Measurements from ENCODE around the gene GUCA2B. TPM values are rescaled to one million over a fixed set of nuclear protein-coding genes. Genes with fewer than 3 reads are reported as not detected.

The GUCA2B gene
- not detected for total RNA-seq

GRCh38 chr1:42152907-42153600 is at the start of gene GUCA2B:
Gene GUCA2B (plus strand): TSS chr1:42153410. CDS start chr1:42153451, 41 bp downstream.
- H3K9me3 ChIP-seq (ENCODE audit: control insufficient read depth in 3 of 3, low read length in 3 of 3), result no peaks in the 10 kb centered on the region
- no peak within 1 kb of the TSS for H3K27ac ChIP-seq (ENCODE audit: low read depth, low read length)
- peaks cover 0 to 9% (median 9%) of the 10 kb centered on the region in 3 donors for H3K27me3 ChIP-seq (ENCODE audit: control insufficient read depth in 3 of 3, insufficient read depth in 3 of 3, low read length in 3 of 3)

DNA sequence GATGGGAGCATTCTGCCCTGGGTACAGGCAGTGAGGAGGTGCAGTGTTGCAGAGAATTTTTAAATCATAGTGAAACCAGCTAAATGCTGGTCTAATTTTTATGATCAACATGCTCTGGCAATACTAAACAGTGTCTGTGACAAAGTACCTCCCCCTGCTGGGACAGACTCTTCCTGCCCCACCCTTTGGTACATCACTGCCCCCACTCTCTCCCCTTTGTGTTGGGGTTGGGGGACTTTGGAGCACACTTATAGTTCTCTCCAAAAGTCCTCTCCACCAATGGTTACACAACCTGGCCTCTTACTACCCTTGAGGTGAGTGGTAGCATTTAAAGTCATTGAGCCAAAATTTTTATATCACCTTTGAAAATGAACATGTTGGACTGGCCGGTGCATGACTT is 48.2 kb upstream of the GUCA2B start:
- Histone ChIP-seq H3K9me3 (ENCODE audit: control insufficient read depth in 3 of 3, low read length in 3 of 3) (no peaks in the 10 kb centered on the region), H3K4me3 (ENCODE audit: low read length in 3 of 3) (no peak overlapping the region), H3K36me3 (ENCODE audit: control insufficient read depth in 3 of 3, insufficient read depth in 3 of 3, low read length in 3 of 3) (no peaks in the 10 kb centered on the region), H3K9ac (ENCODE audit: low read depth in 1 of 3, low read length in 3 of 3) (no peak overlapping the region), H3K27me3 (ENCODE audit: control insufficient read depth in 3 of 3, insufficient read depth in 3 of 3, low read length in 3 of 3) (peaks cover 0 to 2% (median 0%) of the 10 kb centered on the region in 3 donors), H3K4me1 (ENCODE audit: control insufficient read depth in 3 of 3, insufficient read depth in 3 of 3, low read length in 3 of 3) (no peaks in the 10 kb centered on the region), H3K27ac (ENCODE audit: low read depth, low read length) (no peak overlapping the region)

More at GRCh38 chr1:42152907-42153600, at the start of gene GUCA2B:
- peaks cover 0 to 5% (median 0%) of the 10 kb centered on the region in 3 donors for H3K4me1 ChIP-seq (ENCODE audit: control insufficient read depth in 3 of 3, insufficient read depth in 3 of 3, low read length in 3 of 3)
- H3K4me3 ChIP-seq (ENCODE audit: low read length in 3 of 3), result no peak within 1 kb of the TSS
- no peaks in the 10 kb centered on the region for H3K36me3 ChIP-seq (ENCODE audit: control insufficient read depth in 3 of 3, insufficient read depth in 3 of 3, low read length in 3 of 3)
- H3K9ac ChIP-seq (ENCODE audit: low read depth in 1 of 3, low read length in 3 of 3), result no peak within 1 kb of the TSS

DNA sequence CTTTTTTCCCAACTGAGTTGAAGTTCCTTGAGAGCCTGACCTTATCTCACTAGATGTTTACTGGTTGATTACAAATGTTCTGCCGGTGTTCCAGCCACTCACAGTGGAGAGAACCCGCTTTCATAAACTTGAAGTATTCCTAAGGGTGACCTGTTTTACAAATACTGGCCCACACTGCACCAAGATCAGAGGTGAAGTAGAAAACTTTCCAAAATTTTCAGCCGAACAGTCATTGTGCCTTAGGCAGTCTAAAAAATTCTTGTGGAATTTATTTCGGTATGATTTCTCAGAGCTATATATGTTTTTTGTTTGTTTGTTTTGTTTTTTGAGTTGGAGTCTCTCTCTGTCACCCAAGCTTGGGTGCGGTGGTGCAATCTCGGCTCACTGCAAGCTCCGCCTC is 44.9 kb upstream of the GUCA2B start:
- no peaks in the 10 kb centered on the region for H3K9me3 ChIP-seq (ENCODE audit: control insufficient read depth in 3 of 3, low read length in 3 of 3)
- H3K4me3 ChIP-seq (ENCODE audit: low read length in 3 of 3), result no peak overlapping the region
- no peaks in the 10 kb centered on the region for H3K36me3 ChIP-seq (ENCODE audit: control insufficient read depth in 3 of 3, insufficient read depth in 3 of 3, low read length in 3 of 3)
- no peak overlapping the region for H3K27ac ChIP-seq (ENCODE audit: low read depth, low read length)
- no peaks in the 10 kb centered on the region for H3K4me1 ChIP-seq (ENCODE audit: control insufficient read depth in 3 of 3, insufficient read depth in 3 of 3, low read length in 3 of 3)
- H3K9ac ChIP-seq (ENCODE audit: low read depth in 1 of 3, low read length in 3 of 3), result no peak overlapping the region
- peaks cover 0 to 7% (median 2%) of the 10 kb centered on the region in 3 donors for H3K27me3 ChIP-seq (ENCODE audit: control insufficient read depth in 3 of 3, insufficient read depth in 3 of 3, low read length in 3 of 3)

DNA sequence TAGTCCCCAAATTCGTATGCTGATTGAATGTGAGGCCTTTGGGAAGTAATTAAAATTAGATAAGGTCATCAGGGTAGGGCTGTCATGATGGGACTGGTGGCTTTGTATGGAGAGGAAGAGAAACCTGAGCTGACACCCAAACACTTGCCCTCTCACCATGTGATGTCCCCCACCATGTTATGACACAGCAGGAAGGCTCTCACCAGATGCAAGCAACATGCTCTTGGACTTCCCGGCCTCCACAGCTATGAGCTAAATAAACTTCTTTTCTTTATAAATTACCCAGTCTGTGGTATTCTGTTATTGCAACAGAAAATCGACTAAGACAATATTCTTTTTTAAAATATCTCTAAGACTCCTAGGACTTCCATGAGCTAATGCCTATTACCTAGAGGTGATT is 43.6 kb upstream of the GUCA2B start:
- H3K4me1 ChIP-seq (ENCODE audit: control insufficient read depth in 3 of 3, insufficient read depth in 3 of 3, low read length in 3 of 3), result no peaks in the 10 kb centered on the region
- peaks cover 0 to 7% (median 2%) of the 10 kb centered on the region in 3 donors for H3K27me3 ChIP-seq (ENCODE audit: control insufficient read depth in 3 of 3, insufficient read depth in 3 of 3, low read length in 3 of 3)
- no peak overlapping the region for H3K4me3 ChIP-seq (ENCODE audit: low read length in 3 of 3)
- no peak overlapping the region for H3K27ac ChIP-seq (ENCODE audit: low read depth, low read length)
- H3K9ac ChIP-seq (ENCODE audit: low read depth in 1 of 3, low read length in 3 of 3), result no peak overlapping the region
- no peaks in the 10 kb centered on the region for H3K36me3 ChIP-seq (ENCODE audit: control insufficient read depth in 3 of 3, insufficient read depth in 3 of 3, low read length in 3 of 3)
- H3K9me3 ChIP-seq (ENCODE audit: control insufficient read depth in 3 of 3, low read length in 3 of 3), result no peaks in the 10 kb centered on the region

DNA sequence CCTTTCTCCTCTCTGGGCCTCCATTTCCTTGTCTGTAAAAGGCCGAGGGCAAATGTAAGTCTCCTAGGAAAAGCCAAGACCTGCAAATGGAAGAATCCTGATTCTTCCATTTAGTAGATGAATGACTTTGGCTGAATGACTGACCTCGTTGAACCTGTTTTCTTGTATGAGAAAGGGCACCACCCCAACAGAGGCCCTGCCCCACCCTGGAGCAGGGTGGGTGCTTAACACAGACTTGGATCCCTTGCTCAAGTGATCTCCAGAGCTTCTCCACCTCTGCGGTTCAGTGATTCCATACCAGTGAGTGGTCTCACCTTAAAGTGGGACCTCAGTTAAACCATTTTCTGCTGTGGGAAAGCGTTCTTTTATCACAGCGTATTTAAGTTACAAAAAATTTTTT is 39.0 kb upstream of the GUCA2B start:
- H3K4me3 ChIP-seq (ENCODE audit: low read length in 3 of 3), result no peak overlapping the region
- H3K36me3 ChIP-seq (ENCODE audit: control insufficient read depth in 3 of 3, insufficient read depth in 3 of 3, low read length in 3 of 3), result no peaks in the 10 kb centered on the region
- no peaks in the 10 kb centered on the region for H3K9me3 ChIP-seq (ENCODE audit: control insufficient read depth in 3 of 3, low read length in 3 of 3)
- no peak overlapping the region for H3K27ac ChIP-seq (ENCODE audit: low read depth, low read length)
- peaks cover 0 to 9% (median 2%) of the 10 kb centered on the region in 3 donors for H3K27me3 ChIP-seq (ENCODE audit: control insufficient read depth in 3 of 3, insufficient read depth in 3 of 3, low read length in 3 of 3)
- no peaks in the 10 kb centered on the region for H3K4me1 ChIP-seq (ENCODE audit: control insufficient read depth in 3 of 3, insufficient read depth in 3 of 3, low read length in 3 of 3)
- H3K9ac ChIP-seq (ENCODE audit: low read depth in 1 of 3, low read length in 3 of 3), result no peak overlapping the region

- Histone ChIP-seq H3K4me1 (ENCODE audit: control insufficient read depth in 3 of 3, insufficient read depth in 3 of 3, low read length in 3 of 3) (no peaks in the 10 kb centered on the region), H3K27me3 (ENCODE audit: control insufficient read depth in 3 of 3, insufficient read depth in 3 of 3, low read length in 3 of 3) (peaks cover 0 to 9% (median 0%) of the 10 kb centered on the region in 3 donors), H3K9me3 (ENCODE audit: control insufficient read depth in 3 of 3, low read length in 3 of 3) (no peaks in the 10 kb centered on the region), H3K36me3 (ENCODE audit: control insufficient read depth in 3 of 3, insufficient read depth in 3 of 3, low read length in 3 of 3) (no peaks in the 10 kb centered on the region), H3K4me3 (ENCODE audit: low read length in 3 of 3) (no peak overlapping the region), H3K27ac (ENCODE audit: low read depth, low read length) (no peak overlapping the region), H3K9ac (ENCODE audit: low read depth in 1 of 3, low read length in 3 of 3) (no peak overlapping the region)
These were observed 36.0 kb upstream of the GUCA2B start for GRCh38 chr1:42117214-42117613.

DNA sequence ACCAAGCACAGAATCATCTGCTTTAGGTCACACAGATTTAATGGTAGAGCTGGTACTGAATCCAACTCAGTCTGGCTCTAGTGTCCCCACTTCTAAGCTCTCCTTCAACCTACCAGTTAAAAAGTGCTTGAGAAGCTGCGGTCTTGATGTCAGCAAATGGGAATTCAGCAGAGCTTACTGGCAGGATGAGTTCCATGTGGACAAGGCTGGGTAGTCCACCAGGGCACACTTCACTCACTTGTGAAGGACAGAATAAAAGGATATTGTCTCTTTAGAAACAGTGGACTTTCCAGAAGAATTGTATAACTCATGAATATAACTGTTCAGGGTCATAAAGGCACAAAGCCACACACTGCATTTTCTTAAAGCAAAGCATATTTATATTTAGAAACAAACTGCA is 35.1 kb upstream of the GUCA2B start:
- Histone ChIP-seq H3K27me3 (ENCODE audit: control insufficient read depth in 3 of 3, insufficient read depth in 3 of 3, low read length in 3 of 3) (peaks cover 0 to 5% (median 0%) of the 10 kb centered on the region in 3 donors), H3K9ac (ENCODE audit: low read depth in 1 of 3, low read length in 3 of 3) (no peak overlapping the region), H3K4me1 (ENCODE audit: control insufficient read depth in 3 of 3, insufficient read depth in 3 of 3, low read length in 3 of 3) (no peaks in the 10 kb centered on the region), H3K27ac (ENCODE audit: low read depth, low read length) (no peak overlapping the region), H3K9me3 (ENCODE audit: control insufficient read depth in 3 of 3, low read length in 3 of 3) (no peaks in the 10 kb centered on the region), H3K4me3 (ENCODE audit: low read length in 3 of 3) (no peak overlapping the region), H3K36me3 (ENCODE audit: control insufficient read depth in 3 of 3, insufficient read depth in 3 of 3, low read length in 3 of 3) (no peaks in the 10 kb centered on the region)

DNA sequence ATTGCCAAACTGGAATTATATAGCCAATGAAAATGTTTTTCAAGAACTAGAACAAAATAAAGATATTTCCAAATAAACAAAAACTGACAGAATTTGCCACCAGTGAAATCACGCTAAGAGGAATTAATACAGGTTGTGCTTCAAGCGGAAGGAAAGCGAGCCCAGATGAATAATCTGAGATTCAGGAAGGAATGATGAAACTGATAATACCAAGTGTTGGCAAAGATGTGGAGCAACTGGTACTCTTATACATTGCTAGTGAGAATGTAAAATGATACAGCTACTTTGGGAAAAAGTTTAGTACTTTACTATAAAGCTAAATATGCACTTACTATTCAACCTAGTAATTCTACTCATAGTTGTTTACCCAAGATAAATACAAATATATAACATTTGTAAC is 30.8 kb upstream of the GUCA2B start:
- H3K4me1 ChIP-seq (ENCODE audit: control insufficient read depth in 3 of 3, insufficient read depth in 3 of 3, low read length in 3 of 3), result no peaks in the 10 kb centered on the region
- no peak overlapping the region for H3K4me3 ChIP-seq (ENCODE audit: low read length in 3 of 3)
- no peaks in the 10 kb centered on the region for H3K36me3 ChIP-seq (ENCODE audit: control insufficient read depth in 3 of 3, insufficient read depth in 3 of 3, low read length in 3 of 3)
- no peaks in the 10 kb centered on the region for H3K27me3 ChIP-seq (ENCODE audit: control insufficient read depth in 3 of 3, insufficient read depth in 3 of 3, low read length in 3 of 3)
- no peak overlapping the region for H3K9ac ChIP-seq (ENCODE audit: low read depth in 1 of 3, low read length in 3 of 3)
- H3K27ac ChIP-seq (ENCODE audit: low read depth, low read length), result no peak overlapping the region
- no peaks in the 10 kb centered on the region for H3K9me3 ChIP-seq (ENCODE audit: control insufficient read depth in 3 of 3, low read length in 3 of 3)

DNA sequence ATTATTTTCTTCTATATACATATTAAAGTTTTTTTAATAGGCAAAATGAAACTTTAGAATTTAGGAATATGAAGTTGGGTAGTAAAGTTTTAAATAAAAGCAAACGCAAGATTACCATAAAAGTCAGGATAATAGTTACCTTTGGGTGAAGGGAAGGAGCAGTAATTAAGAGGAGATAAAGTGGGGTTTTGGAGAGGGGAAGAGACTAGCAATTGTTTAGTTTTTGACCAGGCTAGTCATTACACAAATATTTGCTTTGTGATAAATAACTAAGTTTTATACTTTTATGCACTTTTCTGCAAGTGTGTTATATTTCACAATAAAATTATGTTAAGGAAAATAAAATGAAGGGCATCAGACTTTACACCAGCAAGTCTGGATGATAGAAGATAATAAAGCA is 27.7 kb upstream of the GUCA2B start:
- Histone ChIP-seq H3K9ac (ENCODE audit: low read depth in 1 of 3, low read length in 3 of 3) (no peak overlapping the region), H3K27me3 (ENCODE audit: control insufficient read depth in 3 of 3, insufficient read depth in 3 of 3, low read length in 3 of 3) (peaks cover 0 to 2% (median 0%) of the 10 kb centered on the region in 3 donors), H3K27ac (ENCODE audit: low read depth, low read length) (no peak overlapping the region), H3K4me1 (ENCODE audit: control insufficient read depth in 3 of 3, insufficient read depth in 3 of 3, low read length in 3 of 3) (no peaks in the 10 kb centered on the region), H3K36me3 (ENCODE audit: control insufficient read depth in 3 of 3, insufficient read depth in 3 of 3, low read length in 3 of 3) (no peaks in the 10 kb centered on the region), H3K9me3 (ENCODE audit: control insufficient read depth in 3 of 3, low read length in 3 of 3) (no peaks in the 10 kb centered on the region), H3K4me3 (ENCODE audit: low read length in 3 of 3) (no peak overlapping the region)

GRCh38 chr1:42127767-42128166 is 25.4 kb upstream of the GUCA2B start:
- Histone ChIP-seq H3K27ac (ENCODE audit: low read depth, low read length) (no peak overlapping the region), H3K4me3 (ENCODE audit: low read length in 3 of 3) (no peak overlapping the region), H3K9me3 (ENCODE audit: control insufficient read depth in 3 of 3, low read length in 3 of 3) (no peaks in the 10 kb centered on the region), H3K9ac (ENCODE audit: low read depth in 1 of 3, low read length in 3 of 3) (no peak overlapping the region), H3K27me3 (ENCODE audit: control insufficient read depth in 3 of 3, insufficient read depth in 3 of 3, low read length in 3 of 3) (peaks cover 0 to 2% (median 0%) of the 10 kb centered on the region in 3 donors), H3K4me1 (ENCODE audit: control insufficient read depth in 3 of 3, insufficient read depth in 3 of 3, low read length in 3 of 3) (no peaks in the 10 kb centered on the region), H3K36me3 (ENCODE audit: control insufficient read depth in 3 of 3, insufficient read depth in 3 of 3, low read length in 3 of 3) (no peaks in the 10 kb centered on the region)
